ENCODE measurements around the gene RTL5. TPM values are rescaled to one million over a fixed set of nuclear protein-coding genes. Genes with fewer than 3 reads are reported as not detected.

Gene RTL5
- polyA plus RNA-seq, 1 of the 3 experiments (the other 2 are of a cell fraction): 1.8 TPM

DNA sequence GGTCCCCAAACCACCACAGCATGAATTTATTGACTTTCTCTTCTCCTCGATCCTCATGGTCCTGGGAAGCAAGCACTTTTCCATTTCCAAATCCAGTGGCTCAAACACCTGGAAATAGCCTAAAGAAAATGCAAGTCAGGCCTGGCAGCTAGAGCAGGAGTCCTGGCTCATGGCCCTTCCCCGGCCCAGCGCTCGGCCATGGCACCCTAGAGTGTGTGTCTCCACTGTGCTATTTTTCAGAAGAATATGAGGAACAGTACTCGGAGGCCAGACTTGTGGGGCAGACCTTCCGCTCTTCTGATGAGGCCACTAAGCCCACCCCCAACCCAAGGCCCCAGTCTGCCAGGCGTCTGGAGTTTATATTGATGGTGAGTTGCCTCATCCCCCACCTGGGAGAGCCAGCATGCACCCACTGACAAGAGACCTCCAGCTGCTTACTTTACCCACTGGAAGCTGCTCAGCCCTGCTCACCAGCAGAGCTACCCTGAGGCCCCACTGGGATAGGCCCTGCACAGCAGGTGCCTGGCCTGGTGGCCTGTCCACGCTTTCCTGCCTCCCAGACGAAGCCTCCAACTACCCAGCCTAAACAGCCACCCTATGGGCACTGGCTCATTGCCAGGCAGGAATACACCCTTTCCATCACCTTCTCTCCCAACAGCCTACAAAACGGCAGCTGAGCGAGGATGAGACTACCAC lies 2.3 kb upstream of the RTL5 start:
- H3K27me3 ChIP-seq (ENCODE audit: insufficient read depth): peaks cover 19% of the 10 kb centered on the region
- POLR2A ChIA-PET: no interaction called here
- CTCF ChIA-PET: interaction anchor here (15.8 kb wide), 1 partner anchor 113 kb away, joined by 257 read pairs; no protein-coding TSS in a partner anchor

More for the DNA sequence above, 2.3 kb upstream of the RTL5 start:
- TF ChIP-seq, protein P1, sequence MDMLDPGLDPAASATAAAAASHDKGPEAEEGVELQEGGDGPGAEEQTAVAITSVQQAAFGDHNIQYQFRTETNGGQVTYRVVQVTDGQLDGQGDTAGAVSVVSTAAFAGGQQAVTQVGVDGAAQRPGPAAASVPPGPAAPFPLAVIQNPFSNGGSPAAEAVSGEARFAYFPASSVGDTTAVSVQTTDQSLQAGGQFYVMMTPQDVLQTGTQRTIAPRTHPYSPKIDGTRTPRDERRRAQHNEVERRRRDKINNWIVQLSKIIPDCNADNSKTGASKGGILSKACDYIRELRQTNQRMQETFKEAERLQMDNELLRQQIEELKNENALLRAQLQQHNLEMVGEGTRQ (IDR thresholded peaks at IDR 0.05; ENCODE audit: borderline replicate concordance, low read depth, low read length): no peak
- TF ChIP-seq RCOR1 (IDR thresholded peaks at IDR 0.05; ENCODE audit: low read length) (no peak), MEF2A (IDR thresholded peaks at IDR 0.05; ENCODE audit: borderline replicate concordance, low read depth) (no peak), NRF1 (IDR thresholded peaks at IDR 0.05; ENCODE audit: low read depth, low read length) (no peak), EZH2phosphoT487 (IDR thresholded peaks at IDR 0.05; ENCODE audit: borderline replicate concordance, low read depth) (no peak), CHD2 (IDR thresholded peaks at IDR 0.05; ENCODE audit: low read length, partially characterized antibody) (no peak), GATA2 (CRISPR knock-in tag; IDR thresholded peaks at IDR 0.05) (no peak), TEAD4 (IDR thresholded peaks at IDR 0.05; ENCODE audit: borderline replicate concordance, insufficient read depth) (no peak), ELF1 (IDR thresholded peaks at IDR 0.05) (no peak), MXI1 (IDR thresholded peaks at IDR 0.05; ENCODE audit: low read depth, low read length) (no peak), POLR2AphosphoS5 (IDR thresholded peaks at IDR 0.05; ENCODE audit: low read depth, low read length) (no peak), USF1 (IDR thresholded peaks at IDR 0.05; ENCODE audit: borderline replicate concordance, low read depth) (no peak), FOXM1 (IDR thresholded peaks at IDR 0.05; ENCODE audit: low read depth) (no peak), FOXJ3 (CRISPR knock-in tag; IDR thresholded peaks at IDR 0.05) (no peak)
- TF ChIP-seq, protein P2, sequence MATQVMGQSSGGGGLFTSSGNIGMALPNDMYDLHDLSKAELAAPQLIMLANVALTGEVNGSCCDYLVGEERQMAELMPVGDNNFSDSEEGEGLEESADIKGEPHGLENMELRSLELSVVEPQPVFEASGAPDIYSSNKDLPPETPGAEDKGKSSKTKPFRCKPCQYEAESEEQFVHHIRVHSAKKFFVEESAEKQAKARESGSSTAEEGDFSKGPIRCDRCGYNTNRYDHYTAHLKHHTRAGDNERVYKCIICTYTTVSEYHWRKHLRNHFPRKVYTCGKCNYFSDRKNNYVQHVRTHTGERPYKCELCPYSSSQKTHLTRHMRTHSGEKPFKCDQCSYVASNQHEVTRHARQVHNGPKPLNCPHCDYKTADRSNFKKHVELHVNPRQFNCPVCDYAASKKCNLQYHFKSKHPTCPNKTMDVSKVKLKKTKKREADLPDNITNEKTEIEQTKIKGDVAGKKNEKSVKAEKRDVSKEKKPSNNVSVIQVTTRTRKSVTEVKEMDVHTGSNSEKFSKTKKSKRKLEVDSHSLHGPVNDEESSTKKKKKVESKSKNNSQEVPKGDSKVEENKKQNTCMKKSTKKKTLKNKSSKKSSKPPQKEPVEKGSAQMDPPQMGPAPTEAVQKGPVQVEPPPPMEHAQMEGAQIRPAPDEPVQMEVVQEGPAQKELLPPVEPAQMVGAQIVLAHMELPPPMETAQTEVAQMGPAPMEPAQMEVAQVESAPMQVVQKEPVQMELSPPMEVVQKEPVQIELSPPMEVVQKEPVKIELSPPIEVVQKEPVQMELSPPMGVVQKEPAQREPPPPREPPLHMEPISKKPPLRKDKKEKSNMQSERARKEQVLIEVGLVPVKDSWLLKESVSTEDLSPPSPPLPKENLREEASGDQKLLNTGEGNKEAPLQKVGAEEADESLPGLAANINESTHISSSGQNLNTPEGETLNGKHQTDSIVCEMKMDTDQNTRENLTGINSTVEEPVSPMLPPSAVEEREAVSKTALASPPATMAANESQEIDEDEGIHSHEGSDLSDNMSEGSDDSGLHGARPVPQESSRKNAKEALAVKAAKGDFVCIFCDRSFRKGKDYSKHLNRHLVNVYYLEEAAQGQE (IDR thresholded peaks at IDR 0.05; ENCODE audit: low read depth, low read length): no peak
- TF ChIP-seq, protein P3, sequence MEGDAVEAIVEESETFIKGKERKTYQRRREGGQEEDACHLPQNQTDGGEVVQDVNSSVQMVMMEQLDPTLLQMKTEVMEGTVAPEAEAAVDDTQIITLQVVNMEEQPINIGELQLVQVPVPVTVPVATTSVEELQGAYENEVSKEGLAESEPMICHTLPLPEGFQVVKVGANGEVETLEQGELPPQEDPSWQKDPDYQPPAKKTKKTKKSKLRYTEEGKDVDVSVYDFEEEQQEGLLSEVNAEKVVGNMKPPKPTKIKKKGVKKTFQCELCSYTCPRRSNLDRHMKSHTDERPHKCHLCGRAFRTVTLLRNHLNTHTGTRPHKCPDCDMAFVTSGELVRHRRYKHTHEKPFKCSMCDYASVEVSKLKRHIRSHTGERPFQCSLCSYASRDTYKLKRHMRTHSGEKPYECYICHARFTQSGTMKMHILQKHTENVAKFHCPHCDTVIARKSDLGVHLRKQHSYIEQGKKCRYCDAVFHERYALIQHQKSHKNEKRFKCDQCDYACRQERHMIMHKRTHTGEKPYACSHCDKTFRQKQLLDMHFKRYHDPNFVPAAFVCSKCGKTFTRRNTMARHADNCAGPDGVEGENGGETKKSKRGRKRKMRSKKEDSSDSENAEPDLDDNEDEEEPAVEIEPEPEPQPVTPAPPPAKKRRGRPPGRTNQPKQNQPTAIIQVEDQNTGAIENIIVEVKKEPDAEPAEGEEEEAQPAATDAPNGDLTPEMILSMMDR (IDR thresholded peaks at IDR 0.05): no peak
- TF ChIP-seq, protein P4, sequence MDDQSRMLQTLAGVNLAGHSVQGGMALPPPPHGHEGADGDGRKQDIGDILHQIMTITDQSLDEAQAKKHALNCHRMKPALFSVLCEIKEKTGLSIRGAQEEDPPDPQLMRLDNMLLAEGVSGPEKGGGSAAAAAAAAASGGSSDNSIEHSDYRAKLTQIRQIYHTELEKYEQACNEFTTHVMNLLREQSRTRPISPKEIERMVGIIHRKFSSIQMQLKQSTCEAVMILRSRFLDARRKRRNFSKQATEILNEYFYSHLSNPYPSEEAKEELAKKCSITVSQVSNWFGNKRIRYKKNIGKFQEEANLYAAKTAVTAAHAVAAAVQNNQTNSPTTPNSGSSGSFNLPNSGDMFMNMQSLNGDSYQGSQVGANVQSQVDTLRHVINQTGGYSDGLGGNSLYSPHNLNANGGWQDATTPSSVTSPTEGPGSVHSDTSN (IDR thresholded peaks at IDR 0.05): no peak
- TF ChIP-seq, protein P5, sequence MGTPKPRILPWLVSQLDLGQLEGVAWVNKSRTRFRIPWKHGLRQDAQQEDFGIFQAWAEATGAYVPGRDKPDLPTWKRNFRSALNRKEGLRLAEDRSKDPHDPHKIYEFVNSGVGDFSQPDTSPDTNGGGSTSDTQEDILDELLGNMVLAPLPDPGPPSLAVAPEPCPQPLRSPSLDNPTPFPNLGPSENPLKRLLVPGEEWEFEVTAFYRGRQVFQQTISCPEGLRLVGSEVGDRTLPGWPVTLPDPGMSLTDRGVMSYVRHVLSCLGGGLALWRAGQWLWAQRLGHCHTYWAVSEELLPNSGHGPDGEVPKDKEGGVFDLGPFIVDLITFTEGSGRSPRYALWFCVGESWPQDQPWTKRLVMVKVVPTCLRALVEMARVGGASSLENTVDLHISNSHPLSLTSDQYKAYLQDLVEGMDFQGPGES (IDR thresholded peaks at IDR 0.05; ENCODE audit: low read depth, low read length): no peak
- TF ChIP-seq, protein P6, sequence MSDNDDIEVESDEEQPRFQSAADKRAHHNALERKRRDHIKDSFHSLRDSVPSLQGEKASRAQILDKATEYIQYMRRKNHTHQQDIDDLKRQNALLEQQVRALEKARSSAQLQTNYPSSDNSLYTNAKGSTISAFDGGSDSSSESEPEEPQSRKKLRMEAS (IDR thresholded peaks at IDR 0.05; ENCODE audit: low read depth): no peak
- Histone ChIP-seq H3K9ac (no peak overlapping the region), H2AFZ (ENCODE audit: low read depth) (no peak overlapping the region), H3F3A (replicated peaks; ENCODE audit: insufficient read depth) (no peaks in the 10 kb centered on the region), H3K36me3 (replicated peaks in 1 of 2; ENCODE audit: control insufficient read depth in 1 of 2, insufficient read depth in 2 of 2, low read length in 1 of 2) (peaks cover 0 to 1% of the 10 kb centered on the region in 2 experiments), H3K9me2 (no peaks in the 10 kb centered on the region), H3K4me3 (ENCODE audit: low read depth in 2 of 2, low read length in 1 of 2) (no peak overlapping the region), H3K9me3 (no peaks in the 10 kb centered on the region), H3K27ac (ENCODE audit: low read depth in 2 of 2, low read length in 1 of 2) (no peak overlapping the region), H3K79me2 (ENCODE audit: insufficient read depth) (no peaks in the 10 kb centered on the region), H4K20me1 (ENCODE audit: insufficient read depth) (no peaks in the 10 kb centered on the region), H3K4me1 (ENCODE audit: control insufficient read depth in 1 of 2, insufficient read depth in 2 of 2, low read depth in 1 of 2, low read length in 1 of 2) (peaks cover 0 to 25% of the 10 kb centered on the region in 2 experiments; a peak in 2 of 4 replicates), H3K4me2 (no peak overlapping the region)
- DNase-seq: no peak
- WGBS (ENCODE audit: low lambda C conversion rate): 78% methylated on average over 10 of the region's 11 CpGs
